HG02763 (cell line): ENCODE measurements around the gene ODF4.
"Not testable (repeated sequence)": the region's sequence is repeated elsewhere in the genome, so short reads cannot be mapped to it uniquely, and the experiment has no call there.

Experiments
- ATAC-seq: cut with Tn5 transposase; IDR thresholded peaks from one replicate; pipeline ENCODE4 v1.9.1; 2021; ENCODE audit warnings: mild to moderate bottlenecking, moderate library complexity; ENCODE audit not compliant: unreplicated experiment

The ODF4 gene

DNA sequence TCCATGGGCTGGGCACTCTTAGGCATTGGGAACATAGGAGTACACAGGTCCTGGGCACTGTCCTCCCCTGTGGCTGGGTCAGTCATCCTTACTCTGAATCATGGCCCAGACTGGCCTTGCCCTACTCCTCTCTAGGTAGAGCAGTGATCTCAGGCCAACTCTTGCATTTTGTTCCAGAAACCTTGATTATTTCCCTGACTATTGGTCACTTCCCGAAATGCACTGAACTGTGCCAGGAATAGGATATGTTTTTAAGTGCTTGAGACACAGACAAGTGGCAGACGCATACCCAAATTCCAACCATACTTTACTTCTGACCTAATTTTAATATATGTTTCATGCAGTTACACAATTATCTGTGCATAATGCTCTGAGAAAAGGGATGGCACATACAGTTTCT is 26.6 kb downstream of the ODF4 start:
- no peak for ATAC-seq

- no peak for ATAC-seq
These were observed 28.6 kb downstream of the ODF4 start for GRCh38 chr17:8368193-8368592.

DNA sequence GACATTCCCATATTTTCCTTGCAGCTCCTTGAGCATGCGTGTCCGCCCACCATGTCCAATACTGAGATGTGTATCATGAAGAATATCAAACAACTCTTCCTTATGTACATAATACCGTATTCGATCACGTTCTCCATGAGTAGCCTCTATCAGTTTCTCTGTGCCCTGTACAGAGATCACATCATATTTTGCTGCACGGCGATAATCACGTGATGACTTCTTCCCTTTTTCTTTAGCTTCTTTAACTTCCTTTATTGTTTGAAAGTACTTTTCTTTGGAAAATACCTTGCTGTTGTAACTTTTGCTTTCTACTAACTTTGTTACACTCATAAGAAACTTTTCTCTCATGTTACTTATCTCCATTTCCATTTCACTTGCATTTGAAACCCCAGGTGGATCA is 30.3 kb downstream of the ODF4 start:
- no peak for ATAC-seq

DNA sequence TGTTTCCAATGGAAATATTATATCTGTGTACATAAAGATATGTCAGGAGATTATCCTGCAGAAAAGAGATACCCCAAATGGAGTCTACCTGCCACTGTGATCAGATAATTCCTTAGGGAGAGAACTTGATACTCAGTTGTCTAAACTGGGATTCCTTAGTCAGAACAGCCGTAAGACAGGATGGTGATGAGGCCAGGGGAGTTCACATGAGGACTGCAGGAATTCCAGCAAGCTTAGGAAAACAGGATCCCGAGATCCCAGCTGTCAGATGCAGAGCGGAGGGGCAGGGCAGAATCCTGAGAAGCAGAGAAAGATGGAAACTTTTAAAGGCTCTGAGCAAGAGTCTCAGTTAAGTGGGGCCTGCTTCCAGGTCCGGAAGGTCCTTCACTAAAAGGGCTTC is 32.1 kb downstream of the ODF4 start:
- ATAC-seq = no peak

- ATAC-seq = no peak
These were observed 32.8 kb downstream of the ODF4 start for GRCh38 chr17:8372422-8372821.

DNA sequence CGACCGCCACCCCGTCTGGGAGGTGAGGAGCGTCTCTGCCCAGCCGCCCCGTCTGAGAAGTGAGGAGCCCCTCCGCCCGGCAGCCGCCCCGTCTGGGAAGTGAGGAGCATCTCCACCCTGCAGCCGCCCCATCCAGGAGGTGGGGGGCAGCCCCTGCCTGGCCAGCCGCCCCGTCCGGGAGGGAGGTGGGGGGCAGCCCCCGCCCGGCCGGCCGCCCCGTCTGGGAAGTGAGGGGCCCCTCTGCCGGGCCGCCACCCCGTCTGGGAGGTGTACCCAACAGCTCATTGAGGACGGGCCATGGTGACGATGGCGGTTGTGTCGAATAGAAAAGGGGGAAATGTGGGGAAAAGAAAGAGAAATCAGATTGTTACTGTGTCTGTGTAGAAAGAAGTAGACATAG is 34.2 kb downstream of the ODF4 start:
- not testable (repeated sequence) for ATAC-seq

- peak; percentile 8 for ATAC-seq
These were observed 36.2 kb downstream of the ODF4 start for GRCh38 chr17:8375738-8376259.

DNA sequence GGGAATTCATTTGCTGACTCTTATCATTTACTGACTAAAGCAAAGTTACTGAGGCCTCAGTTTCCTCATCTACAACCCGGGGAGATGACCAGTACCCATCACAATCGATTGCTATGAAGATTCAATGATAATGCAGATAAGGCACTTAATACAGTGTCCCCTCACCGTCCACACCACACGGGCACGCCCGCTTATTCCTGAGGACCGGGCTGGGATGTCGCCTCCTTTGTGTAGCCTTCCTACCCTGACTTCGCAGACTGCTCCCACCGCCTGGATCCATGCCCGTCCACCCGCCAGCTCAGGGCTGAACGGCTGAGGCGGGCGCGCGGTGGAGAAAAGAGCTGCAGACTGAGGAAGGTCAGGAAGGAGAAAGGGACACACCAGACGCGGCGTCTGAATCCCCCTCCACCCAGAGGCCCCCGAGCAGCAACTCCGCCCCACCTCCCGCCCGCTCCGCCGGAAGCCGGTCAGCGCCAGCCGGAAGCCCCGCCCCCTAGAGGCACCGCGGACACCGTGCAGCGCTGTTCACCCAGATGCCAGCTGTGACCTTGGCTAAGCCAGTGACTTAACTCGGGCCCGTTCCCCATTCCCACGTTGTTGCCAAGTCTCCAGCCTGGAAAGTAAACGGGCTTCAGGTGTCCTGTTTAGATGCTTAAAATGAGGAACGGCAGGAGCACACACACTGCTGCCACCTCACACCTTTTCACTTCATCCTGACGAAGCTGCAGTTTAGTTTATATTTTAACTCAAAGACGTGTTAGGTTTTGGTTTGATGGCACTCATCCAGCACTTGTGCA is 36.8 kb downstream of the ODF4 start, which contains the start of gene KRABD2:
Gene KRABD2, minus strand, starts transcription at position 434 of the 797 bp plus-strand sequence.
- ATAC-seq = peak; percentile 83

- no peak for ATAC-seq
These were observed 37.8 kb downstream of the ODF4 start for GRCh38 chr17:8377422-8377821.

GRCh38 chr17:8378117-8378516 is 38.5 kb downstream of the ODF4 start:
- not testable (repeated sequence) for ATAC-seq

DNA sequence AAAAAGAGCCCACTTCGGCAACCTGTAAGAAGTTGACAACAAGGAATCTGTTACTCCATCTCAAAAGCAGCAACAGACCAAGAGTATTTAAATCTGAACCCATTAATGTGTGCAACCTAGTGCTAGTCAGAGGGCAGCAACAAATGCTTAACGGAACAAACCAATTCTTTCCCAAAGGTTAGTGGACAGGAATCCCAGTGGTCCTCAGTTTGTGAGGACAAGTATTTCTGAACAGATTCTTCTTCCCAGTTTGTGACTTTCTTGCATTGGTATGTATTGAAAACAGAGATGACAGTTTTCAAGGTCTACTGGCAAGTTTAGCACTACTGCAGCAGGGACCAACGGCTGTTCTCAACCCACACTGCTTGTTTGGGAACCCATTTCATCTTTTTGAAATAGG is 40.4 kb downstream of the ODF4 start:
- no peak for ATAC-seq

DNA sequence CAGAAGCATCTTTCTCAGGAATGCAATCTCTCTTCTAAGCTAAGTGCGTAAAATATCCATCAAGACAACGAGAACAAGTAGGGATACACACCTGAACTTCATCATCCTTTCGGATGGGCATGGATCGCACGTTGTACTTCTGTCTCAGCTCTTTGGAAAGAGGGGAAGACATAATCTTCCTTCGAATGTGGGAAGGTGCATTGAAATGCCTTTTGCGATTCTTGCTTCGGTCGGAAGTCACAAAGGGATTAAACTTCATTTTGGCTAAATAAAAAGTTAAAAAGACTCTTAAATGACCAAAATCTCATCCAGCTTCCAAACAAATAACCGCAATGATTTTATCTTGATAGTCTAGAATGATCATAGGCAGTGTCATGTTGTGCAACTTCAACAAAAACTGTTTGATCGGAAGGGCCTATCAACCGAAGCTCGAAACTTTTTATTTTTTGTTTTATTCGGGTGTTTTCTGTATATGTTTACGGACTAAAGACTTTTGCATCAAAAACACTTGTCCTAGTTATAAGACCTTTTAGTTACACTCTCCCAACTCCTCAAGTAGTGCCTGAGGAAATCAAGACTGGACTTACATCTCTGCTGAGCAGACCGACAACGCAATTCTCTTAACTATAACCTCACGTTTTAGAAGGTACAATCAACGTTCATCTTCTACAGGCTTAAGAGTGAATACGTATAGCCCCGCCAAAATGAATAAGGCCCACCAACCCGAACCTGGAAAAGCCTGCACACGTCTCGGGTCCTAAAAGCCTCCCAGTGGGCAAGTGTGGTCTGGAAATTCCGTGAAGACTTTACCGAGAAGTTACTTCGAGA is 42.6 kb downstream of the ODF4 start:
- no peak for ATAC-seq

DNA sequence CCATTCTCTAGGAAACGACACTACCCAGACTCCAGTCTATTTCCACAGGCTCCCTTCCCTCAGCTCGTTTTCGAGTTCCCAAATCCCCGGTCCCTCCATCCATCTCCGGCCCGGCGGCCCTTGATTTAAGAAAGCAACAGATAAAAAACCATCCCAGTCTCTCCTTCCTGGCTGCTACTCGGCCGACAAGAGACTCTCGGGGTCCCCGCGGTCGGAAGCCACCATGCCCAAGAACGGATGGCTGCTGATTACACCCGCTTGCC is 43.2 kb downstream of the ODF4 start:
- ATAC-seq = no peak

DNA sequence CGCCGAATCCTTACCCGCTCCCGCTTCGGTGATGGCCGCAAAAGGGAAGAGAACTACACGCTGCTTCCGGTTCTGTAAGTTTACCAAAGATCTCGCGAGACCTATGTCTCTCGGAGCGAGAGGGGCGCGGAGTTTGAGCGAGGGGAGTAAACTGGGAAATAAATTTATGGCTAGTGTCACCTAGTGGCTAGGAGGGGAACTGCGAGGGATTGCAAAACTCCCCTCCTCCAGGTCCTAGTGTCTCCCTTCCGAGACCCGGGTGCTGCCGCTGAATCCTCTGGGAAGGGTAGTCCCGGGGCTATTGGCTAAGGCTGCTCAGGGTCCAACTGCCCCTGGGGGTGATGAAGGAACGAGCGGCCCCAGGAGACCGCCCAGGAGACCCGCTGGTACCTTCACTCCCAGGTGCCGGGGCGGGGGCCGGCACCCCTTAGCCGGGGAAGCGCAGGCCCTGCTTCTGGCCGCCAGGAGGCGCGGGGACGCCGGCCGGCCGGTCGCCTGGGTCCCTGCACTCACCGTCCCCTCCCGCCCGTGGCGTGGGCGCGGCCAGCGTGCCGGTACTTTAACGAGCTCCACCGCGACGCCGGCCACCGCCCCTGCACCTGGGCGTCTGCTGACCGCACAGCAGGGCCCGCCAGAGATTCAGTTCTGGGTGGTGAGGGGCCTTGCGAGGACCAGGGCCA is 43.6 kb downstream of the ODF4 start, which contains the start of gene RPL26:
Gene RPL26, minus strand, starts transcription at position 51 of the 680 bp plus-strand sequence. CDS start 883 bp downstream, outside the sequence.
- peak; percentile 90 for ATAC-seq

DNA sequence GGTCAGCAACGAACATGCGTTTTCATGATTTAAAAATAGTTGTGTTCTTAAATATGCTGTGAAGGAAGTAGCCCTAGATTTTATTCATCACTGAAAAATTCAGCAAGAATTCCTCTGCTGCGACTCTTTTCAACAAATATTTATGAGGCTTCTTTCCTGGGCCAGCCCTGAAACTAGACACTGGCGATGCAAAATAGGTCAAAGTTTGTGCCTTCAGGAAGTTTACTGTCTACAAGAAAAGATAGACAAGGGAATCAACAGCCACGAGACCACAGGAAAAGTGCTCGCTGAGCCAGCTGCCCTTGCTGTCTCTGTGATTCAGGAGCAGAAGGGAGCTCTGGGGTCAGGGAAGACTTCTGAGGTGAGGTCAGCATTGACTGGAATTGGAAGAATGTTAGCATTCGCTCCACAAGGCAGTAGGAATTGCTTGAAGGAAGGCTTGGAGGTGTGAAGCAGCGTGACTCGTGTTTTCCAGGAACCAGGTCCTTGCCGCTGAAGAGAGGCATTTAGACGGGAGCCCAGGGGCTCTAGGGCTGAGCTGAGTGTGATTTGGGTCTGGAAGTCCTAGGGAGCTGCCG is 45.2 kb downstream of the ODF4 start:
- no peak for ATAC-seq

DNA sequence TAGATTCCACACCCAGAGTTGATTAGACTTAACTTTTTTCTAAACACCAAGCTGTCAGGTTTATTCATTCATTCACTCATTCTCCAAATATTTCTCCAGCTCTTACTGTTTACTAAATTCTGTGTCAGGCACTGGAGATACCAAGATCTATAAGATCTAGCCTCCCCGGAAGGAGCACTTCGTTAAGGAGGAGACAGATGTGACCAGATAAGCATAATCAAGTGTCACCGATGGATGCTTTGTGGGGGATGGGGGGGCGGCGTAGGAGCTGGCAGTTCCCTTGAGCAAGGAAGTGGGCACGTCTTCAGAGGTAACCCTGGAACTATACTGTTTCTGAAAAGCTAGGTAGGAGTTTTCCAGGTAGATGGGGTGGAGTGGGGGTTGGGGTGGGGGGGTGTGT is 47.2 kb downstream of the ODF4 start:
- ATAC-seq = no peak

DNA sequence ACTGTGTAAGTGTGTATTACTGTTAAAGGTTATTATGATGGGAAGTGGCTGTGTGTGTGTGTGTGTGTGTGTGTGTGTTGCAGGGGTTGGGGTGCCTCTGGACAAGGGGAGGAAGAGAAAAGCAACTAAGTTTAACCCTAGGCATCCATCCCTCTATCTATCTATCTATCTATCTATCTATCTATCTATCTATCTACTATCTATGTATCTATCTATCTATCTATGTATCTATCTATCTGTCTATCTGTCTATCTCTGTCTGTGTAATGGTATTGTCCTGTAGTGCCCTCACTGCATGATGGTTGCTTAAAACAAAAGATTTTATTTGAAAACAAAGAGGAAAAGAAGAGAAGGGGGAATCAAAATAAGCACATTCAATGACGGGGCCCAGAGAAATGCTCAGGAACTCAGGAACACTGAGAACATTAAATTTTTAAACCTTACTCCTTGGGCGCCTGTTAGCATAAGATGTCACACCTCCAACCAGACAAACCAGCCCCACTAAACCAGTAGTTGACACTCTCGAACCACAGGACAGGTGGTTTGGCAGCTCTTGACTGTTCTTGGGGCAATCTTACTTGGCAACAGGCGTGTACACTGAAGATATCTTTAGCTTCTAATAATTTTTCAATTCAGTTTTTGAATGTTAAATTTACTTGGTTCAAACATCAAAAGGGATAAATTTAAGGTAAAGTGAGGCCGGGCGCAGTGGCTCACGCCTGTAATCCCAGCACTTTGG is 48.4 kb downstream of the ODF4 start:
- ATAC-seq = no peak

GRCh38 chr17:8391711-8392110 is 52.1 kb downstream of the ODF4 start:
- ATAC-seq = no peak

DNA sequence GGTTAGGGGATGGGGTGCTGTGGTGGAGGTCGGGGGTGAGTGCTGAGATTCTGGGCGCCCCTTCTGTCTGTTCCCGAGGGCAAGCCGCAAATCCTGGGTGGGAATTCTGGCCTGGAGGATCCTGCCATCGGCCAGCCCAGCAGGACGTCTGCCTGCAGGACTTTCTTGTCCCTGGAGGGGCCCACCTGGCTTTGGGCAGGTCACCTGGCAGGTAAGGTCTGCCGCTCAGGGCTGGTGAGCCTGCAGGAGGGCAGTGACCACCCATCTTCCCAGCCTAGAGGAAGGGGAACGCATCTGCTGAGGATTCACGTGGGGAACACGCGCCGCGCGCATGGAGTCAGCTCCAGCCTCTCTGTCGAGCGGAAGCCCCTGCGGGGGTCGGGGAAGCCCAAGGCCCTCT is 52.6 kb downstream of the ODF4 start:
- ATAC-seq = no peak

- no peak for ATAC-seq
These were observed 53.2 kb downstream of the ODF4 start for GRCh38 chr17:8392674-8393469.
